SK-N-SH treated with all-trans-retinoic acid at 6 μM for 48 hours (cell line): ENCODE measurements around the gene MAGI3.

Experiments used
- ATAC-seq: fragments of 200-7000 bp; cut with Tn5 transposase; 3 replicates; pipeline ENCODE4 v1.9.1; 2020; ENCODE audit warnings: mild to moderate bottlenecking, moderate library complexity
- ARNTL ChIP-seq: fragments of 450-650 bp; formaldehyde crosslinking; IDR thresholded peaks from 2 replicates; pipeline ENCODE4 v1.5.0; 2020; ENCODE audit warnings: low read depth, mild to moderate bottlenecking, moderate library complexity, borderline replicate concordance
- BACH2 ChIP-seq: fragments of 250-450 bp; sonication (Bioruptor Pico); IDR thresholded peaks from 2 replicates; pipeline ENCODE4 v1.9.0; 2021; ENCODE audit warnings: mild to moderate bottlenecking, borderline replicate concordance
- CREB5 ChIP-seq: fragments of 250-450 bp; sonication (Bioruptor Pico); IDR thresholded peaks from 2 replicates; pipeline ENCODE4 v1.5.1; 2020; ENCODE audit warnings: low read depth, mild to moderate bottlenecking, moderate library complexity
- CSDC2 ChIP-seq: fragments of 250-450 bp; sonication (Bioruptor Pico); IDR thresholded peaks from 2 replicates; pipeline ENCODE4 v1.5.0; 2020; ENCODE audit warnings: mild to moderate bottlenecking, moderate library complexity
- CSRNP3 ChIP-seq: fragments of 250-450 bp; sonication (Bioruptor Pico); IDR thresholded peaks from 2 replicates; pipeline ENCODE4 v1.5.1; 2021; ENCODE audit warnings: mild to moderate bottlenecking, moderate library complexity
- ESRRG ChIP-seq: fragments of 250-450 bp; sonication (Bioruptor Pico); IDR thresholded peaks from 2 replicates; pipeline ENCODE4 v1.6.1; 2021; ENCODE audit warnings: mild to moderate bottlenecking
- GLIS3 ChIP-seq: fragments of 250-450 bp; sonication (Bioruptor Pico); IDR thresholded peaks from 2 replicates; pipeline ENCODE4 v1.5.0; 2020; ENCODE audit warnings: mild to moderate bottlenecking, moderate library complexity
- ISL1 ChIP-seq: fragments of 250-450 bp; sonication (Bioruptor Pico); IDR thresholded peaks from 2 replicates; pipeline ENCODE4 v2.1.2; 2022; ENCODE audit warnings: mild to moderate bottlenecking, moderate library complexity
- OSR1 ChIP-seq: fragments of 250-450 bp; sonication (Bioruptor Pico); IDR thresholded peaks from 2 replicates; pipeline ENCODE4 v1.8.0; 2022; ENCODE audit warnings: moderate library complexity, mild to moderate bottlenecking, inconsistent platforms
- PATZ1 ChIP-seq: fragments of 250-450 bp; sonication (Bioruptor Pico); IDR thresholded peaks from 2 replicates; pipeline ENCODE4 v1.8.0; 2020; ENCODE audit warnings: mild to moderate bottlenecking, moderate library complexity, borderline replicate concordance
- POU6F1 ChIP-seq: fragments of 250-450 bp; sonication (Bioruptor Pico); IDR thresholded peaks from 2 replicates; pipeline ENCODE4 v1.8.0; 2021; ENCODE audit warnings: low read depth, mild to moderate bottlenecking, moderate library complexity, borderline replicate concordance
- PPARA ChIP-seq: fragments of 250-450 bp; sonication (Bioruptor Pico); IDR thresholded peaks from 2 replicates; pipeline ENCODE4 v1.5.0; 2020; ENCODE audit warnings: mild to moderate bottlenecking, borderline replicate concordance
- RARB ChIP-seq: fragments of 250-450 bp; sonication (Bioruptor Pico); IDR thresholded peaks from 2 replicates; pipeline ENCODE4 v1.8.0; 2021; ENCODE audit warnings: mild to moderate bottlenecking, moderate library complexity
- SNAI2 ChIP-seq: fragments of 250-450 bp; sonication (Bioruptor Pico); IDR thresholded peaks from 2 replicates; pipeline ENCODE4 v1.5.0; 2020; ENCODE audit warnings: mild to moderate bottlenecking, moderate library complexity
- TCF4 ChIP-seq: fragments of 250-450 bp; sonication (Bioruptor Pico); IDR thresholded peaks from 2 replicates; pipeline ENCODE4 v1.8.0; 2021; ENCODE audit warnings: mild to moderate bottlenecking, moderate library complexity, borderline replicate concordance
- TOX ChIP-seq: fragments of 250-450 bp; sonication (Bioruptor Pico); IDR thresholded peaks from 2 replicates; pipeline ENCODE4 v1.8.0; 2021; ENCODE audit warnings: mild to moderate bottlenecking, moderate library complexity, borderline replicate concordance
- TSHZ2 ChIP-seq: fragments of 250-450 bp; sonication (Bioruptor Pico); IDR thresholded peaks from 2 replicates; pipeline ENCODE4 v1.5.0; 2020; ENCODE audit warnings: mild to moderate bottlenecking, moderate library complexity
- ZC3H10 ChIP-seq: fragments of 250-450 bp; sonication (Bioruptor Pico); IDR thresholded peaks from 2 replicates; pipeline ENCODE4 v1.5.1; 2021; ENCODE audit warnings: mild to moderate bottlenecking, moderate library complexity
- ZFP3 ChIP-seq: fragments of 250-450 bp; sonication (Bioruptor Pico); IDR thresholded peaks from 2 replicates; pipeline ENCODE4 v1.5.0; 2020; ENCODE audit warnings: mild to moderate bottlenecking, moderate library complexity
- ZFP30 ChIP-seq: fragments of 450-650 bp; formaldehyde crosslinking; IDR thresholded peaks from 2 replicates; pipeline ENCODE4 v1.5.0; 2022; ENCODE audit warnings: mild to moderate bottlenecking, moderate library complexity
- ZNF565 ChIP-seq: fragments of 450-650 bp; formaldehyde crosslinking; conservative IDR thresholded peaks from 2 replicates; pipeline ENCODE4 v1.5.0; 2020; ENCODE audit warnings: low read depth, mild to moderate bottlenecking, moderate library complexity
- ZNF8 ChIP-seq: fragments of 450-650 bp; formaldehyde crosslinking; IDR thresholded peaks from 2 replicates; pipeline ENCODE4 v1.5.0; 2020; ENCODE audit warnings: mild to moderate bottlenecking, moderate library complexity

Gene MAGI3

GRCh38 chr1:113579256-113580018 lies 189.1 kb downstream of the MAGI3 start:
- TF ChIP-seq RARB (CRISPR knock-in tag) (no peak), ARNTL (CRISPR knock-in tag) (no peak), ZNF8 (no peak), OSR1 (no peak), CREB5 (CRISPR knock-in tag) (no peak), POU6F1 (CRISPR knock-in tag) (no peak), CSRNP3 (CRISPR knock-in tag) (no peak), ZFP30 (no peak), PPARA (CRISPR knock-in tag) (no peak), ZFP3 (CRISPR knock-in tag) (no peak), TOX (CRISPR knock-in tag) (no peak), ZC3H10 (CRISPR knock-in tag) (no peak), SNAI2 (CRISPR knock-in tag) (no peak), PATZ1 (CRISPR knock-in tag) (no peak)
- TF ChIP-seq, all 23 proteins: peak for 0
- ATAC-seq = no peak

- TF ChIP-seq ZFP30 = no peak
- TF ChIP-seq ZNF565 = no peak
- TF ChIP-seq PATZ1 (CRISPR knock-in tag) = no peak
- TF ChIP-seq TCF4 (CRISPR knock-in tag) = no peak
- no peak for TF ChIP-seq SNAI2 (CRISPR knock-in tag)
- no peak for TF ChIP-seq ZFP3 (CRISPR knock-in tag)
- no peak for TF ChIP-seq CREB5 (CRISPR knock-in tag)
- TF ChIP-seq PPARA (CRISPR knock-in tag) = no peak
- no peak for TF ChIP-seq TOX (CRISPR knock-in tag)
- no peak for TF ChIP-seq OSR1
- TF ChIP-seq GLIS3 (CRISPR knock-in tag) = no peak
- TF ChIP-seq POU6F1 (CRISPR knock-in tag) = no peak
- no peak for TF ChIP-seq ZNF8
- TF ChIP-seq RARB (CRISPR knock-in tag) = no peak
- TF ChIP-seq TSHZ2 (CRISPR knock-in tag) = no peak
- no peak for TF ChIP-seq ESRRG (CRISPR knock-in tag)
- TF ChIP-seq BACH2 (CRISPR knock-in tag) = no peak
- no peak for TF ChIP-seq ISL1
- TF ChIP-seq CSDC2 = no peak
- TF ChIP-seq, all 23 proteins: peak for 0
- no peak for ATAC-seq
Measured at GRCh38 chr1:113581323-113581722, 191.0 kb downstream of the MAGI3 start.
